ENCODE measurements around the gene LIN7A.
"Not testable (repeated sequence)": the region's sequence is repeated elsewhere in the genome, so short reads cannot be mapped to it uniquely, and the experiment has no call there.

Gene LIN7A

DNA sequence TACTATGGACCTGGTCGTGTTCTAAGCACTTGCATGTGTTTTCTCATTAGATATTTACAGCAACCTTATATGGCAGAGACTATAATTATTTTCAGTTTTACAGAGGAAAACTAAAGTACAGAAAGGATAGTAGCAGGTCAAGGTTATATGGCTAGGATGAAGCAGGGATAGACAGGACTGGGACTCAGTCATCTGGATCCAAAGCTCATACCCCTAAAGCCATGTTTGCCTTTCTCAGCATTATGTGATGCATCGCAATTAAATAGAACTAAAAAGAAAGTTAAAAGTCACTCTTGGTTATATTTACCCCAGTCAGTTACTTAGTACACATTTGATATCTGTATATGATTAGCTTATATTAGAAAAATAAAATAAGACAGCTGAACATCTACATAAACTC, 13.3 kb downstream of the LIN7A start:
- in situ Hi-C loops (cut with HindIII; ENCODE audit: low sequenced_read_pairs) = no loop called here

DNA sequence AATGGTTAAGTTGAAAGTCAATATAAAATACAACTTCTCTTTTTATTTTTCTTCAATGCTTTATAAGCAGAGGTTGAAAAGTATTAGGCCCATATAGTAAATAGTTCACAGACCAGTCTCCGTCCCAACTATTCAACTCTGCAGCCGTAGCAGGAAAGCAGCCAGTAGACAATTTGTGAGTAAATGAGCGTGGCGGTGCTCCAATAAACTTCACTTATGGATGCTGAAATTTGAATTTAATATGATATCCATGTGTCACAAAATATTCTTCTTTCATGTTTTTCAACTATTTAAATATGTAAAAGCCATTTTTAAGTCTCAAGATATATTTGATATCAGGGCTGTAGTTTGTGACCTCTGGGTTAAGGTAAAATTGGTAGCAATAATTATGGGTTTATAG, 17.7 kb downstream of the LIN7A start:
- in situ Hi-C loops (cut with HindIII; ENCODE audit: low sequenced_read_pairs) = no loop called here

DNA sequence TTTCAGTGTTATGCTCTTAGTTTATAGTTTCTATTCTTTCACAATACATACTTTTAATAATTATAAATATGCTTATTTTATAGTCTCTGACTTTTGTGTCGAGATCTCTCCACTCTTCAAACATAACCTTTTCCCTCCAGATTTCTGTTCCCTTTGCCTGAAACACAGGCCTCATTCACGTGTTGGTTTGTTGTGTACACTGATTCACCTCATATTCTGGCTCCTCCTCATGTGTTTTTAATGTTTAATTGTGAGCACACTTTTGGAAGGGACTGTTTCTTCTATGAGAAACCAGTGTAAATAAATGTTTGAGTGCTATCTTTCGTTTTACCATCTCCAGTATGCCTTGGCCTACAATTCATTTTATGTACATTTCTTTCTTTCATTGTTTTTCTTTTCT, 20.1 kb downstream of the LIN7A start:
- in situ Hi-C loops (cut with HindIII; ENCODE audit: low sequenced_read_pairs) = no loop called here

DNA sequence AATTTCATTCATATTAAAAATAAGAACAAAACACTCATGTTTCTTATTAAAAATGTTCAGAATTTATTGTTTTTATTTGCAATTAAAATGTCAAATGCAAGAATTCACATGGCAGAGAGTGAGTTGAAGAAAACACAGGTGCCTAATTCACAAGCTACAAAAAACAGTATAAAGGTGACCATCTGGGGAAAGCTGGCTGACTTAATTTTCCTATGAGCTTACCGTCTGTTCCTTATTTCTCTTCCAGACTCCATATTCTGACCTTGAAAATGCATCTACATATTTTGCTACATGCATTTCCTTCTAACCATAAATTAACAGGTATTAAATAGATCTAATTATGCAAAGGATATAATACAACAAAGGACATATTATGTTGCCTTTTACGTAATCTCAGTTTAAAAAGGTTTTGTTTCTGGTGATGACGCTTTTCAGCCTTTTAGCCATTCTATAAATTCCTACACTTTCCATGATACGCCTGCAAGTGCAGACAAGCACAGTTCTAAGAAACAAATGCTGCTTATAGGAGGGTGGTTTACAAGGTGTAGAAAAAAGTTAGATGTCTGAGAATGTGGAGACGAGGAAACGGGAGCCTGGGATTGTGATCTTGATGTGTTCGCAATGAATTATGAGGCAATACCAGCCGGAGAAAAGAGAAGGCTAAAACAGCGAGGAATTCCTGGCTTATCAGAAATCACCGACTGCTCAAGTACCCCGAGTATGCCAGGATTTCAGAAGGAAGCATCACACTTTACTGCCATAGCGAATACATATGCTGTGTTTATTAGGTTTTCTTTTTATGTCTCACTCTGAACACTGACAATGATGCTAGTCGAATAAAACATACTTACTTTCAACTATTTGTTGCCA, 24.6 kb downstream of the LIN7A start:
- in situ Hi-C loops (cut with HindIII; ENCODE audit: low sequenced_read_pairs) = no loop called here

DNA sequence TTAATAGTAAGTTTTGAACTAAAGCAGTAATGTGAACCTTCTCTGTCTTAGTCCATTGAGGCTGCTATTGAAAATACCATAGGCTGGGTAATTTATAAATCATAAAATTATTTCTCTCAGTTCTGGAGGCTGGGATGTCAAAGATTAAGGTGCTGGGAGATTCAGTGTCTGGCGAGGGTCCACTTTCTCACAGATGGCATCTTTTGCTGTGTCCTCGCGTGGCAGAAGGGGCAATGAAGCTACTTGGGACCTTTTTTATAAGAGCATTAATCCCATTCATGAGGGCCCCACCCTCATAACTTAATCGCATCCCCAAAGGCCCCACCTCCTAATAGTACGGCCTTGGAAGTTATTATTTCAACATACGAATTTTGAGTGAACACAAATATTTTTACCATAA, 28.4 kb downstream of the LIN7A start:
- in situ Hi-C loops (cut with HindIII; ENCODE audit: low sequenced_read_pairs) = no loop called here

DNA sequence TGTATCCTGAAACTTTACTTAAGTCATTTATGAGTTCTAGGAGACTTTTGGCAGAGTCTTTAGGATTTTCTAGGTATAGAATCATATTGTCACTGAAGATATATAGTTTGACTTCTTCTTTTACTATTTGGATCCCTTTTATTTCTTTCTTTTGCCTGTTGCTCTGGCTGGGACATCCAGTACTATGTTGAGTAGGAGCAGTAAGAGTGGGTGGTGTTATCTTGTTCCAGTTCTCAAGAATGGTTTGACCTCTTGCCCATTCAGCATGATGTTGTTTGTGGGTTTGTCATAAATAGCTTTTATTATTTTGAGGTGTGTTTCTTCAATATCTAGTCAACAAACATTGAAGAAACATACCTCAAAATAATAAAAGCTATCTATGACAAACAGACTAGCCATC, 35.0 kb downstream of the LIN7A start:
- in situ Hi-C loops (cut with HindIII; ENCODE audit: low sequenced_read_pairs) = no loop called here

DNA sequence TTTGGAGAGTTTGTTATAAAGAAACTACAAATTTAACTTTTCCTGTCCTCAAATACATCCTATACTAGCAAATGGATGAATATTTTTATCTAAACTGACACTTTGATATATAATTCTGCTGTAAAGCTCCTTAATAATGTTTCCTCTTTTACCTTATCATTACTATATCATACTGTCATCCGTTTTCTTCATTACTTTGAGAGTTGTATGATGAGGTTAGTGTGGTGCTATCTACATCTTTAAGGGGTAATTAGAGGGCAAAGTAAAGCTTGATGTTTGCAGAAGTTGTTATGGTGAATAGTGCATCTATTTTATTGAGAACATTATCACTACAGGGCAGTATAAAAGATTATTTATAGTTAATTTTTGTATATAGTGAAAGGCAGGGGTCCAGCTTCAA, 36.1 kb downstream of the LIN7A start:
- in situ Hi-C loops (cut with HindIII; ENCODE audit: low sequenced_read_pairs) = no loop called here

DNA sequence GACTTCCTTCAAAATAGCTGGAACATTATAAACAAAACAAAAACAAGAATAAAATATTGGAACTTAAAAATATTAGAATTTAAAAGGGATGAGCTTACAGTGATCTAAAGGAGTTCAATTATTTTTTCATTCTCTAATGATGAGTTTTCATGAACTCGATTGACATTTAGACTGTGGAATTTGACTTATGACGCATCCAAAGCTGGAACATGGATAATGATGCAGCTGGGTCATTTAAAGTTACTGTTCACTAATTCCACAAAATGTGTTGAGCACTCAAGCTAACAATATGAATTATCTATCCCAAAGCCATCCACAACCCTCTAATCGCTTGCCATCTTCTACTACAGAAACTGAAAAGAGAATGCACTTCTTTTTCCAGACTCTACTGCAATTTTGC, 42.5 kb downstream of the LIN7A start:
- in situ Hi-C loops (cut with HindIII; ENCODE audit: low sequenced_read_pairs) = no loop called here

DNA sequence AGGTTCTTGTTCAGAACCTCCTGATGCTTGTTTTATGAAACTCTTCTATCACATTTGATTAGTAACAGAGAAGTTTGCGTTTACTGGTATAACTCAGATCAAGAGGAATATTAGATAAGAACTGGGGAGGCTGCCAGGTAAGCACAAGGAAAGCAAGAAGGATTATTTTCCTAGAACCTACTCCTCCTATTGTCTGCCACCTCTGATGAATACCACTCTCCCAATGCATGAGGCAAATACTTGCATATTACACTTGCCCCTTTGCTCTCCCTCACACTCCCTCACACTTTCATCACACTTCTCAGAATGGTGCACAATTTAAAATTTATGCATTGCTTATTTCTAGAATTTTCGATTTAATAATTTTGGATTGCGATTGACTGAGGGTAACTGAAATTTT, 43.6 kb downstream of the LIN7A start:
- in situ Hi-C loops (cut with HindIII; ENCODE audit: low sequenced_read_pairs) = no loop called here

DNA sequence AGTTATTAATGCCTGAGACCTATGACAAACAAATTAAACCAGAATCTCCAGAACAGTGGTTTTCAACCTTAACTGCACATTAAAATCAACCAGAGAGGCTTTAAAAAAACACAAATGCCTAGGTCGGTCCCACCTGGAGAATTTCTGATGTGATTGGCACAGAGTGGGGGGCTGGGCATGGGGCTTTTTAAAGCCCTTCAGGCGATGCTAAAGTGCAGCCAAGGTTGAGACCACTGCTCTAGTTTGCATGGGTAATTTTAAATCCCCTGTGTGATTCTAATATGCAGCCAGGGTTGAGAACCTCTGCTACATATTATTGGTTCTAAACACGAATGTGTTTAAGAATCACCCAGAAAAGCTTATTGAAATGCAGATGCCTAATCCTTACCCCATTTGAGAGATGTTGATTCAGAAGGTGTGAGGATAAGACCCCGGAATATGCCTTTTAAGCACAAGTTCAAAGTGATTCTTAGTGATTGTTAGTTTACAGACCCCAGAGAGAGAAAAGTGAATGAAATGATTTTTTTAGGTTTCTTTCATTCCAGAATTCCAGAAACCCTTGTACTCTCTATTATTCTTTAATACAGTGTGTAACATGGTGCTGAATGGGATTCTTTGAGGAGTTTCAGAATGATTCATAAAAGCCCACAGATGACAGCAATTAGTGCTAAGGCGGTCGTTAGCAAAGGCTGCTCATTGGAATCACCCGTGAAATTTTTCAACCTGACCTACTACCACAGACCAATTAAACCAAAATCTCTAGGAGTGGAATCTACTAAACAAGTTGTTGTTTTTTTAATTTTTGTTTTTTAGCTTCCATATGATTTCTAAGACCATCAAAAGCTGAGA, 44.9 kb downstream of the LIN7A start:
- in situ Hi-C loops (cut with HindIII; ENCODE audit: low sequenced_read_pairs) = no loop called here

DNA sequence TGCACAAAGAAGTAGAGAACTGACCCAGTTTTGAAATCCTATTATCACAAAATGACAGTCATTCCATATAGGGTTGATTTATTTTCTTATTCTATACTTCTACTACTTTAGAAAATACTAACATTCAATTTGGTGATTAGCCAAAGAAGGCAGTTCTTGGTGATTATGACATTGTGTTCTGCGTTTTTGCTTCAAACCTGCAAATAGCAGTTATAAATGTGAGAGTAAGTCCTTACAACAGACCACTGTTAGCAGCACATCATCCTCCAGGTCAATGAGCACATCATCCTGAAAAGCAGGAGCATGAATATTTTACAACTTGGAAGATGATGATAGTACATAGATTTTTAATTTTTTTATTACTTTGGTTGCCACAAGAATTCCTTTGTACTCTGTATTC, 53.1 kb downstream of the LIN7A start:
- in situ Hi-C loops (cut with HindIII; ENCODE audit: low sequenced_read_pairs) = no loop called here

DNA sequence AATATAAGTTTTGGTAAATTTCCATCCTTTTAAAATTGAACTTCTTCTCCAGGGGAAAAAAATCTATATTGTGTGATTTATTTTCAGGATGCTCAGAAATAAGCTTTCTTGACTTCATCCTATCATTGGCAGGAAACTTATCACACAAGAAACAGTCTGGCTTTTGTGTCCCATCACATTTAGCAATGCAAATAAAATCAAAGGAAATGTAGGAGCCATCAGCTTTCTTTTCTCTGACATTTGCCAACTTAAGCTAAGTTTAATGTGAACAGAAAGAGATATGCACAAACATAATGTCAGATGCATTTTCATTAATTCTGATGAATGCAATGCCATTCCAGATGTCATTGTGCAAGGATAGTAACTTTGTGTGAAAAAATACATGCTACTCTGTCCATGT, 56.6 kb downstream of the LIN7A start:
- in situ Hi-C loops (cut with HindIII; ENCODE audit: low sequenced_read_pairs) = no loop called here

DNA sequence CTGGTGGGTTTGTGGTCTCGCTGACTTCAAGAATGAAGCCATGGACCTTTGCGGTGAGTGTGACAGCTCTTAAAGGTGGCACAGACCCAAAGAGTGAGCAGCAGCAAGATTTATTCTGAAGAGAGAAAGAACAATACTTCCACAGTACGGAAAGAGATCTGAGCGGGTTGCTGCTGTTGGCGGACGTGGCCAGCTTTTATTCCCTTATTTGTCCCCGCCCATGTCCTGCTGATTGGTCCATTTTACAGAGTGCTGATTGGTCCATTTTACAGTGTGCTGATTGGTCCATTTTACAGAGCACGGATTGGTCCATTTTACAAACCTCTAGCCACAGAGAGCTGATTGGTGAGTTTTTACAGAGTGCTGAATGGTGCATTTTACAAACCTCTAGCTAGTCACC, 59.3 kb downstream of the LIN7A start:
- in situ Hi-C loops (cut with HindIII; ENCODE audit: low sequenced_read_pairs) = not testable (repeated sequence)

DNA sequence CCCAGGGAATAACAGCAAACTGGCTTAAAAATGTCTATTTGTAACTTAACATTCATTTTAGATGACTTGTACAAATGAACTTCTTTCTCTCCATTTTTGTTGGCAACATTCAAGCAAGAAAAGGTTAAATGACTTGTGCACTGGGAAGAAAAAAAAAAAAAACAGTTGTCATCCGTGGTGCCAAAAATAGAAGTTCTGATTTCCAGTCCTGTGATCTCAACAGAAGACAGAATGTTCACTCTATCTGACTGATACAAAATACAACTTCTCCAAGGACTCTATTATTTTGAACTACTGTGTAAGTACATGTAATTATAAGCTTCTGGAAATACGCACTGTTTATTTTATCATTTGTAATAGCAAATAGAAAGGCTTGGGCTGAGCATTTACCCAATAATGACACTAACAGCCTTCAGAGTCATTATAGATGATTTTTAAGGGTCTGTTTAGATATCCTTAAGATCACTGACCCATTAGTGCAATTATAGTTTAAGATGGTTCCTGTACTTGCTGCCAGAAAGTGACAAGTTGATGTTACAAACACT, 59.9 kb downstream of the LIN7A start:
- in situ Hi-C loops (cut with HindIII; ENCODE audit: low sequenced_read_pairs) = no loop called here

DNA sequence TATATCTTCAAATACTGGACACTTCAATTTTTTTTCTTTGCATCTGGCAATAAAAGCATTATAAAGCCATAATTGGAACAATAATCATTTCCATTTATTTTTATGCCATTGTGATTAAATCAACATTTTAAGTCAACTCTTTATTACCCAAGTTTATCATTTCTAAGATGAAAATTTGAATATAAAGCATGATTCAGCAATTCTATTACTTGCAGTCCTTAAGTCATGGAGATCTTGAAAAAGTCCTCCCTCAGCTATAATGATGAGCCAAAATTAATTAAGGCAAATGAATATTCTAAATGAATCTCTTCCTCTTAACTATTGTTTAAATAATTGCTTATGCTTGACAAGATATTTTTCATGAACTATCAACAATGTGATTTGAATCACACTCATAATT, 65.7 kb downstream of the LIN7A start:
- in situ Hi-C loops (cut with HindIII; ENCODE audit: low sequenced_read_pairs) = no loop called here

DNA sequence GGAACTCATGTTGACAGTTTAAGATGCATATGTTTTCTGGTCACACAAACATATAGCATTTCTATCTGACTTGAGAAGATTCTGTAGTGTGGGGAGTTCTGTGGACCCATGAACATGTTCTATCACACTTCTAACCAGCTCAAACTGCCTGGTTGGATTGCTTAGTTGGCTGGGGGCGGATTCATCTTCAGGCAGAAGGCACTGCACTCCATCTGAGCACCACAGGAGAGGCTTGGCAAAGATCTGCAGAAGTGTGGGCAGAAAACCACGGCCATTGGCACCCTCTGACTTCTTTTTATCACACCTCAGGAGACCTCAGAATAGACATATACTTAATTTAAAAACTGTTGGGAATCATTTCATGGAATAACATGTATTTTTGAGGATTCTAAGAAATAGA, 68.5 kb downstream of the LIN7A start:
- in situ Hi-C loops (cut with HindIII; ENCODE audit: low sequenced_read_pairs) = no loop called here

DNA sequence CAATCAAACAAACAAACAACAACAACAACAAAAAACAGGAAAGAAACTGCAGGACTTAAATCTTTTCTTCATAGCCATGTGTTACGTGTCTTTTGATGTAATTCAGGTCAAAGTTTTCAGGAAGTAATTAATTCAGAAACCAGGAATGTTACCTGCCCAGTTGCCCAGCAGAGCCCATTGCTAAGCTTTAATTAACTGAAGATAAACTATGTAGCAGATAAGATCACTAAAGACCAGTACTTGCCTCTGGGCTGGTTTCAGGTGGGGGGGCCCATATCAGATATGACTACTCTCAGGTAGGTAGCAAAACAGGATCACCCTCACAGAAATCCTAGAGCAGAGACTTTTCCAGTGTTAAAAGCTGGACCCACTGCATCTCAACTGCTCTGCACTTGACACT, 69.2 kb downstream of the LIN7A start:
- in situ Hi-C loops (cut with HindIII; ENCODE audit: low sequenced_read_pairs) = no loop called here

DNA sequence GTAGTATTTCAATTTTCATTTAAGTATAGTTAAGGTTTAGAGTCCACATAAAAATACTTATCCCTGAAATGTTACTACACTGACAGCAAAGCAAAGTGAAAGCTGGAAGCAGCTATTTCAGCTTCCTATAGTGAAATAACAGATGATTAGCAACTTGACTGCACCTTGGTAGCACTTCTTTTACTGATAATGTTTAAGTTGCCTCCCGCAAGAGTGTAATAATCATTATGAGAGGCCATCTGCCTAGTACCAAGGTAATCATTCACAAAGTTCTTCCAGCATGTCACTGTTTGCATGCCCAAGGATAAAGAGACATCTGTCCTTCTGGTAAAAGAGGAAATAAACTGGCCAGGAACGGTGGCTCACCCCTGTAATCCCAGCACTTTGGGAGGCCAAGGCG, 69.8 kb downstream of the LIN7A start:
- in situ Hi-C loops (cut with HindIII; ENCODE audit: low sequenced_read_pairs) = no loop called here

DNA sequence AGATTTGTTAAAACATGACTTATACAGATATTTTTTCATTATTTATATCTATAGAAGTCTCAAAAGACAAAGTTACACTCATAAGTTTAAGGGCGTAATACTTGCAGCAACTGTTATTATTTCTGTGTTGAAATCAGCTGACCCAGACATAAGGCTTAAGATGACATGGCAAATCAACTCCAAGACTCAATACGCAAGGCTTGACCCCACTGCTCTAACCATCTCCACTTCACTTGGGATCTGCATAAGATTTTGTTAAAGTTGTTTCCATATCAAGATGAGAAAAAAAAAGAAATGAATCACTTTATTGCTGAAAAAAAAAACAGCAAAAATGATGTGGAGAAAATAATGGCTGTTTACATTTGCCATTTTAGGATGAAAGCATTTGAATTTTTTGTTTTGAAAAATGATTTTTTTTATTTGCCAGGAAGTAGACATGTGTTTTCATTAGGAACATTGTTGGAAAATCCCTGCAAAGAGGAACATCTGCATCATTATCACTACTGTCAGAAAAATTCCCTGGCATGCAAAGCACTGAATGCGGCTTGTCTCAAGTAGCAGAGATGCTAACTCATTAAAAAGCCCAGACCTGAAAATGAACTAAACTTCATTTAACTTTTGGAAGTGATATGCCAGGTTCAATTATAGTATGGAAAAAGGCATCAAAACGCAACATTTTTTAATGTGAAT, 73.5 kb downstream of the LIN7A start:
- in situ Hi-C loops (cut with HindIII; ENCODE audit: low sequenced_read_pairs) = no loop called here

DNA sequence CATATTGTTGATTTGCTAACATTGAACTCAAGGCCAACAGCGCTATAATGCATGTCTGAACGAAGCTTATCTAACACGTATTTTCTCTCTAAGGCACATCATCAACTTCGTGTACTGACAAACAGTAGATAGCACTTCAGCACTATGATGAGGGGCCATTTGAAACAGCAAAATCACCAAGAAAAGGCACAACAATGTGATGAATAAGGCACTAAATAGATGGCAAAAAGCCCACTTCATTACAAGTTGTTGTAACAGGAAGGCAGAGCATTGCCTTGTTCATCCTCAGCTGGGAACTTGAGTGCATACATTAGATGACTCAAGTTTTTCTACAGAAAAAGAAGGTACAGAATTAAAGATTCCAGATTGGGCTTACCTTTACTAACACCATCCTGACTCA, 75.2 kb downstream of the LIN7A start:
- in situ Hi-C loops (cut with HindIII; ENCODE audit: low sequenced_read_pairs) = no loop called here

DNA sequence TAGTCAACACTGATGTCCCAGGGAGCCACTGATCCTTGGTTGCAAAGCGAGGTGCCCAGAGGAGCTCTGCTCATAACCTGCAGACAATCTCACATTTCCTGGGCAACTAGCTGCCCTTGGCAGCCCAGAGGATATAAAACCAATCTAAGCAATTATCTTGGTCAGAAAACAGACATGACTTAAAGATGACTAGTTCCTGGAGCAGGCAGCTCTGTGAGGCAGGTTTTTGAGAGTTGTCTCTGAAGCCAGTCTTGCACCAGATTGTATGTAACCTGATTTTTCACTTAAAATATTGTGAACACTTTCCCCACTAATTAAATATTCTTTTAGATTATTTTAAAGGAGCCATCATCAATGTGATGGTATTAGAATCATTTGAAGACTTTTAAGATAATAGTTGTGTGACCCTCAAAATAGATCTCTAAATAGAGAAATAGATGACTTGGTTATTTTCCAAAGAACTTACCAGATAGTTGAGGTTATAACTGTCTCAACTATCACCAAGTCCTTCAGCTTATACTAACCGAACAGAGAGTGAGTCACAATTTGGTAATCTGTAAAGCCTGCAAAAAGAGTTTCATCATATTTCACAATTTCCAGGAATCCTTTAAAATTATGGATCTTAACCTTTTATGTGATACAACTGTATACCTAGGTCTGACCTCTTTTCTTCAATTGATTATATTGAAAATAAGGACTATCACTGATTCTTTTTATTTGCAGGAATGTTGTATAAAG, 75.9 kb downstream of the LIN7A start:
- in situ Hi-C loops (cut with HindIII; ENCODE audit: low sequenced_read_pairs) = no loop called here
